LNCaP clone FGC (cell line): ENCODE data around the gene EPB41L2.

Experiments
- DNase-seq: peaks from one replicate; pipeline ENCODE4 v3.0.0-alpha.2; 2011; ENCODE audit warnings: low read depth
- H3K4me3 ChIP-seq: 2 replicates; pipeline ENCODE4 v1.5.1; 2011; ENCODE audit warnings: mild to moderate bottlenecking, low read depth, low read length, control low read depth
- TF ChIP-seq, protein P1 (sequence below): IDR thresholded peaks from 2 replicates; pipeline ENCODE4 v1.5.1; 2012; ENCODE audit warnings: mild to moderate bottlenecking; ENCODE audit not compliant: control insufficient read depth, insufficient read depth; ENCODE audit errors: extremely low read depth

EPB41L2 gene

DNA sequence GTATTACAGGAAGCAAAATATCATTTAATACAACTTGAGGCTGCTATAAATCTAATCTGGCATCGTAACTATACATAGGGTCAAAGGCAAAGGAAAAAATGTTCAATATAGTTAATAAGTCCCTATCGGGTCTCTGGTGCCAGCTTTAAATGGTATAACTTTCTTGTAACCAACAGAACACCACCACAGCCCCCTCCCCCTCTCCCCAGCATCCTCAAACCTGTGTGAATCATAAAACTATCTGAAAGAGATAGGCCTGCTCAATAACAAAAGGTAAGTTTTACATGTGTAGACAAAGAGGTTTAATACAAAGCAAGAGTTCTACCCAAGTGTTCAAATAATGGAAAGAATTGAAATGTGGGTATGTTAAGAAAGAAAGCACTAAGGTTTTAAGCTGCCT lies 223.7 kb downstream of the EPB41L2 start:
- DNase-seq = no peak
- TF ChIP-seq, protein P1, sequence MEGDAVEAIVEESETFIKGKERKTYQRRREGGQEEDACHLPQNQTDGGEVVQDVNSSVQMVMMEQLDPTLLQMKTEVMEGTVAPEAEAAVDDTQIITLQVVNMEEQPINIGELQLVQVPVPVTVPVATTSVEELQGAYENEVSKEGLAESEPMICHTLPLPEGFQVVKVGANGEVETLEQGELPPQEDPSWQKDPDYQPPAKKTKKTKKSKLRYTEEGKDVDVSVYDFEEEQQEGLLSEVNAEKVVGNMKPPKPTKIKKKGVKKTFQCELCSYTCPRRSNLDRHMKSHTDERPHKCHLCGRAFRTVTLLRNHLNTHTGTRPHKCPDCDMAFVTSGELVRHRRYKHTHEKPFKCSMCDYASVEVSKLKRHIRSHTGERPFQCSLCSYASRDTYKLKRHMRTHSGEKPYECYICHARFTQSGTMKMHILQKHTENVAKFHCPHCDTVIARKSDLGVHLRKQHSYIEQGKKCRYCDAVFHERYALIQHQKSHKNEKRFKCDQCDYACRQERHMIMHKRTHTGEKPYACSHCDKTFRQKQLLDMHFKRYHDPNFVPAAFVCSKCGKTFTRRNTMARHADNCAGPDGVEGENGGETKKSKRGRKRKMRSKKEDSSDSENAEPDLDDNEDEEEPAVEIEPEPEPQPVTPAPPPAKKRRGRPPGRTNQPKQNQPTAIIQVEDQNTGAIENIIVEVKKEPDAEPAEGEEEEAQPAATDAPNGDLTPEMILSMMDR = no peak
- no peak overlapping the region for H3K4me3 ChIP-seq

DNA sequence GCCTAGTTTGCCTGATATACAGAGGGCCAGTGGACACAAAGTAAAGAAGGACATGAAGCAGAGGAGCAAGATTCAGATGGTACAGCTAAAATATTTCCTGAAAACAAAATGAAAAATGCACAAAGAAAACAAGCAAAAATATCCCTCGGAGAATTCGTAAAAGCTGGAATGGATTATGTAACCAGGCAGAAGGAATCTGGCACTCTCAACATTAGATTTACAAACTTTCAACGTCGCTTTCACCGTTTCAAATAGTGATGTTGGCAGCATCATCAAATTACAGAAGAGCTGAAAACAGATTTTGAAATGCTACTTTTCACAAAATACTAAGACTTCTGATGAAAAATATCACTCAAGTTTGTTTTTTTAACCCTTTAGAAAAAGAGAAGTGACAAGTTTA lies 224.1 kb downstream of the EPB41L2 start:
- TF ChIP-seq, protein P1 = no peak
- DNase-seq = no peak
- H3K4me3 ChIP-seq = no peak overlapping the region

DNA sequence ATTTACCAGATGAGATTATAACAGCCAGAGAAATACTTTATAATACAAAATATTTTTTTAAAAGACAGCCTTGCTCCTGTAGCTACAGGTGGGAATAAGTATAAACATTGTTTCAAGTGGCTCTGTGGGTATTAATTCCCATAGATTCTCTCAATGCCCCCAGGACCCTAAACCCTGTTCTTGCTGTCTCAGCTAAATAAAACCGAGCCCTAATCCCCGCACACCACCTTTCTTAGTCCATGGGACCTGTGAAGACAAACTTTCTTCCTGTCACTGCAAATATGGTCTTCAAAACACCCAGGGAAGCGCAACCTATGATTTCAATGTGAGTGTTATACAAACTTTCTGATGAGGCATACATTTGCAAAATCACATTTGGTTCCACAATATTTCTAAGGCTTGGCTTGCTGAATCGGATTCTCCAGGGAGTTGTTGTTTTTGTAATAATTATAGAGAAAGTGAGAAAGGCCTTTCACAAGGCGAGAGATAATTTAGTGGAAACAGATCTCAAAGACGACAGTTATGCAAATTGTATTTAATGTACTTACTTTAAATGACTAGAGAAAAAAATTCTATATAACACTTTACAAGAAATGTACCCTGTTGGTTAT lies 224.7 kb downstream of the EPB41L2 start:
- H3K4me3 ChIP-seq = no peak overlapping the region
- TF ChIP-seq, protein P1 = no peak
- no peak for DNase-seq

DNA sequence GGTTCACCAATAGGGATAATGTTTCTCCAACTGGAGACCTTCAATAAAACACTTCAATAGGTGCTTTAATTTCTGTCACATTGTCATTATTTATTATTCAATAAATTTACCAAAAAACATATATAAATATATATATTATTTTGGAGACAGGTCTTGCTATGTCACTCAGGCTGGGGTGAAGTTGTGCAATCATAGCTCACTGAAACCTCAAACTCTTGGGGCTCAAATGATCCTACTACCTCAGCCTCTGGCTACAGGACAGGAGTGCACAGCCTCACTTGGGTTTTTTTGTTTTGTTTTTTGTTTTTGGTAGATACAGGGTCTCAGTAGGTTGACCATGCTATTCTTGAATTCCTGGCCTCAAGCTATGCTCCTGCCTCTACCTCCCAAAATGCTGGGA lies 226.0 kb downstream of the EPB41L2 start:
- DNase-seq = no peak
- TF ChIP-seq, protein P1 = no peak
- no peak overlapping the region for H3K4me3 ChIP-seq

DNA sequence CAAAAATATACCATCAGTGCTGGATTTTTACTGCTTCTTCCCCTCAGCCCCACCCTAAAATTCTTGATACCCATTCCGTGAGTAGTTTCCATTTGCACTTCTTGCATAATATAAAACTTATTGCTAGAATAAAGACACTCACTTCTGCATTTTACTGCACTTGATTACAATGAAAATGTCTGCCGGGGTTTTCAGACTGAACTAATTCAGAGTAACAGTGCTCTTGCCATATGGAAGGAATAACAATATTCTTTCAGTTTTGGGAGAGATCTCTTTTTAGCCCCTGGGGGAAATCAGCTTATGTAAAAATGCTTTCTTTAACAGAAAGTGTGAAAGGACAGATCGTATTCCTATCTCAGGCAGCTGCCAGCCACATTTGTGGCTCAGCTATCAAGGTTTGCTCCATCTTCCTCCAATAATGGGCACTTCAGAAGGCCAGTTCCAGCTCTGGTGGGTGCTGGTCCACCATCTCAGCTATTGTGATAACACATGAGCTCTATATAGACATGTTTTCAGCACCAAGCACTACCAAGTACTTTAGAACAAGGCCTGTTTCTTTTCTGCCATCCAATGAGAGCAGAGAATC lies 226.9 kb downstream of the EPB41L2 start:
- TF ChIP-seq, protein P1 = no peak
- no peak for DNase-seq
- H3K4me3 ChIP-seq = no peak overlapping the region

DNA sequence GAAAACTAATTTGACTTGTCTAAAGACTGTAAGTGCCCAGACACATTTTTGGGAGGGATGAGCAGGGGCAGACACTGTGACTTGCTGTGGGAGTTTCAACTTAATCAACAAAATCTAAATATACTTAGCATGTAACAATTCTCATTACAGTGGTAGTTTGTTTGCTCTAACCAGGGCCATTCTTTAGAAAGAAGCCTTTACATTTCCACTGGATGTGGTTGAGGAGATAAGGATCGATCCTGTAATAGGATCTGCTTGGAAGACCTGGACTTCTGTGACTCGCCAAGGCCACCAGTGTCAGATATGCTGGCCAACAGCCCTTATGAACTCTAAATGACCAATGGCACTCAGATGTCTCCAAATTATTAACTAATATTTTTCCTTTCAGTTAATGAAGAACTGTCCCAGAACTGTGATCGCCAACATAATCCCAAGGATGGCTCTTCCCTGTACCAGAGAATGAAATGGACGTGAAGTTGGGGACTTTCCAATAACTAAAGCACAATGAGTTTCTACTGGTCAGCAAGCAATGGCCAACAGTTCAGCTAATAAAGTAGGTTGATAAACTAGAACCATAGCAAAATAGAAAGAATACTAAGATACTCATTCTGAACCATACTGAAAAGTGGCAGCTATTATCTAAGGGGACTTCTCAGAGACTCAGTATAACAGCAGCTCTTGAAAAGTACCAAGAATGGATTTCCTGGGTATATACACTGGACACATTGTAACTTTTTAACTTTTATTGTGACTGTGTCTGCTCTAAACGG lies 228.4 kb downstream of the EPB41L2 start:
- H3K4me3 ChIP-seq = no peak overlapping the region
- TF ChIP-seq, protein P1 = no peak
- DNase-seq = no peak
